GM12892 (cell line): ENCODE results near the gene PSORS1C2.

Experiments
- POLR2A ChIP-seq: IDR thresholded peaks from 2 replicates; pipeline ENCODE4 v1.6.1; 2011; ENCODE audit warnings: low read depth, low read length, control low read depth
- TAF1 ChIP-seq: IDR thresholded peaks from 2 replicates; pipeline ENCODE4 v1.6.1; 2011; ENCODE audit warnings: low read depth, mild to moderate bottlenecking, control low read depth, low read length, borderline replicate concordance

- no peak for TF ChIP-seq POLR2A
- TF ChIP-seq TAF1, result no peak
Measured at GRCh38 chr6:31152781-31153180, 13.9 kb upstream of the PSORS1C2 start.
